Astrocyte (in vitro differentiated cells and primary cell): ENCODE data around the gene CAMK2B. TPM values are rescaled to one million over a fixed set of nuclear protein-coding genes. Genes with fewer than 3 reads are reported as not detected.

Experiments used
- DNase-seq: peaks from one replicate; pipeline ENCODE4 v3.0.0-alpha.2; 2010; ENCODE audit warnings: low read depth
- FAIRE-seq: peaks from 2 replicates; lab custom pipeline; 2011; peaks lifted over from hg19 to GRCh38; lab: Jason Lieb, UNC
- H2AFZ ChIP-seq: 2 replicates; pipeline ENCODE4 v1.6.0; 2012; ENCODE audit warnings: low read depth, low read length, inconsistent platforms
- H3K27ac ChIP-seq: 2 replicates; pipeline ENCODE4 v1.5.1; 2011; ENCODE audit warnings: low read depth, low read length, inconsistent platforms
- H3K27me3 ChIP-seq: 2 replicates; pipeline ENCODE4 v1.6.0; 2011; ENCODE audit warnings: low read length, inconsistent platforms; ENCODE audit not compliant: insufficient read depth
- H3K36me3 ChIP-seq: 2 replicates; pipeline ENCODE4 v1.5.1; 2011; ENCODE audit warnings: low read length, inconsistent platforms; ENCODE audit not compliant: insufficient read depth
- H3K4me1 ChIP-seq: 2 replicates; pipeline ENCODE4 v1.5.1; 2011; ENCODE audit warnings: low read length, inconsistent platforms; ENCODE audit not compliant: insufficient read depth
- H3K4me2 ChIP-seq: 2 replicates; pipeline ENCODE4 v1.6.0; 2012; ENCODE audit warnings: low read length, inconsistent platforms
- H3K4me3 ChIP-seq: 2 replicates; pipeline ENCODE4 v1.5.1; 2011; ENCODE audit warnings: low read depth, mild to moderate bottlenecking, low read length, inconsistent platforms; ENCODE audit not compliant: insufficient read depth
- H3K79me2 ChIP-seq: 2 replicates; pipeline ENCODE4 v1.6.0; 2012; ENCODE audit warnings: mild to moderate bottlenecking, low read length, inconsistent platforms; ENCODE audit not compliant: insufficient read depth
- H3K9ac ChIP-seq: 2 replicates; pipeline ENCODE4 v1.6.0; 2012; ENCODE audit warnings: mild to moderate bottlenecking, low read length, inconsistent platforms
- H3K9me3 ChIP-seq: 2 replicates; pipeline ENCODE4 v1.5.1; 2012; ENCODE audit warnings: low read depth, mild to moderate bottlenecking, low read length, inconsistent platforms; ENCODE audit not compliant: insufficient read depth
- H4K20me1 ChIP-seq: 2 replicates; pipeline ENCODE4 v1.6.0; 2012; ENCODE audit warnings: low read length, inconsistent platforms; ENCODE audit not compliant: insufficient read depth
- H3K27ac Mint-ChIP-seq: one replicate; pipeline ENCODE4 v1.8.0; 2021; ENCODE audit warnings: mild to moderate bottlenecking, mixed read lengths; ENCODE audit not compliant: unreplicated experiment
- H3K27me3 Mint-ChIP-seq: one replicate; pipeline ENCODE4 v1.8.0; 2021; ENCODE audit warnings: low read depth, mixed read lengths; ENCODE audit not compliant: unreplicated experiment
- H3K36me3 Mint-ChIP-seq: one replicate; pipeline ENCODE4 v1.8.0; 2021; ENCODE audit warnings: low read depth, mixed read lengths; ENCODE audit not compliant: unreplicated experiment
- H3K4me1 Mint-ChIP-seq: one replicate; pipeline ENCODE4 v1.8.0; 2021; ENCODE audit warnings: low read depth, mixed read lengths; ENCODE audit not compliant: unreplicated experiment
- H3K4me3 Mint-ChIP-seq: one replicate; pipeline ENCODE4 v1.8.0; 2021; ENCODE audit warnings: mild to moderate bottlenecking, moderate library complexity, mixed read lengths; ENCODE audit not compliant: unreplicated experiment
- H3K9me3 Mint-ChIP-seq: one replicate; pipeline ENCODE4 v1.8.0; 2021; ENCODE audit warnings: mild to moderate bottlenecking, mixed read lengths; ENCODE audit not compliant: unreplicated experiment
- CTCF ChIP-seq: IDR thresholded peaks from 2 replicates; pipeline ENCODE4 v1.5.1; 2011; ENCODE audit warnings: low read depth, mild to moderate bottlenecking, inconsistent platforms, low read length, moderate library complexity; ENCODE audit not compliant: insufficient read depth
- EZH2 ChIP-seq: IDR thresholded peaks from 2 replicates; pipeline ENCODE4 v1.6.1; 2012; ENCODE audit warnings: mild to moderate bottlenecking, low read length, inconsistent platforms; ENCODE audit not compliant: insufficient read depth
- total RNA-seq: library from RNA; stranded (reverse); gene quantifications from 2 replicates; pipeline ENCODE4 v1.2.1, GENCODE V29; 2021

Gene CAMK2B
- total RNA-seq, 1 donor from 2014 or later = 0.18 TPM

GRCh38 chr7:44280636-44280992 is 44.8 kb downstream of the CAMK2B start:
- Histone ChIP-seq H3K4me2 (no peak overlapping the region), H3K9ac (no peak overlapping the region), H3K4me1 (peaks cover 7% of the 10 kb centered on the region), H3K9me3 (no peaks in the 10 kb centered on the region), H2AFZ (no peak overlapping the region), H3K4me3 (no peak overlapping the region), H4K20me1 (no peaks in the 10 kb centered on the region), H3K27me3 (no peaks in the 10 kb centered on the region), H3K27ac (no peak overlapping the region), H3K36me3 (no peaks in the 10 kb centered on the region), H3K79me2 (no peaks in the 10 kb centered on the region)
- no peak for TF ChIP-seq EZH2
- TF ChIP-seq CTCF = no peak
- DNase-seq (no peak), FAIRE-seq (no peak)
- Mint-ChIP-seq H3K4me3 (no peak overlapping the region), H3K9me3 (no peaks in the 10 kb centered on the region), H3K36me3 (no peaks in the 10 kb centered on the region), H3K27ac (no peak overlapping the region), H3K27me3 (peaks cover 32% of the 10 kb centered on the region), H3K4me1 (peaks cover 3% of the 10 kb centered on the region)

- DNase-seq (no peak), FAIRE-seq (no peak)
- no peaks in the 10 kb centered on the region for H3K79me2 ChIP-seq
- Mint-ChIP-seq H3K4me1 (peaks cover 3% of the 10 kb centered on the region), H3K36me3 (no peaks in the 10 kb centered on the region), H3K9me3 (no peaks in the 10 kb centered on the region), H3K27ac (no peak overlapping the region), H3K27me3 (peaks cover 35% of the 10 kb centered on the region), H3K4me3 (no peak overlapping the region)
- TF ChIP-seq EZH2 (no peak), CTCF (no peak)
- H4K20me1 ChIP-seq = no peaks in the 10 kb centered on the region
- peaks cover 7% of the 10 kb centered on the region for H3K4me1 ChIP-seq
- H3K27ac ChIP-seq = no peak overlapping the region
- no peak overlapping the region for H3K4me2 ChIP-seq
- H3K9me3 ChIP-seq = no peaks in the 10 kb centered on the region
- no peak overlapping the region for H3K9ac ChIP-seq
- H3K36me3 ChIP-seq = no peaks in the 10 kb centered on the region
- H3K4me3 ChIP-seq = no peak overlapping the region
- no peak overlapping the region for H2AFZ ChIP-seq
- H3K27me3 ChIP-seq = peaks cover 5% of the 10 kb centered on the region
These were observed 45.5 kb downstream of the CAMK2B start for GRCh38 chr7:44279731-44280505.

- Histone ChIP-seq H3K9me3 (no peaks in the 10 kb centered on the region), H3K27me3 (peaks cover 5% of the 10 kb centered on the region), H3K9ac (no peak overlapping the region), H3K27ac (no peak overlapping the region), H3K4me2 (no peak overlapping the region), H3K36me3 (no peaks in the 10 kb centered on the region), H2AFZ (no peak overlapping the region), H3K4me3 (no peak overlapping the region), H3K4me1 (peaks cover 7% of the 10 kb centered on the region), H4K20me1 (no peaks in the 10 kb centered on the region), H3K79me2 (no peaks in the 10 kb centered on the region)
- Mint-ChIP-seq H3K9me3 (peaks cover 2% of the 10 kb centered on the region), H3K4me3 (no peak overlapping the region), H3K36me3 (peaks cover 2% of the 10 kb centered on the region), H3K27me3 (peaks cover 34% of the 10 kb centered on the region), H3K27ac (no peak overlapping the region), H3K4me1 (peaks cover 3% of the 10 kb centered on the region)
- TF ChIP-seq CTCF (no peak), EZH2 (no peak)
- FAIRE-seq (no peak), DNase-seq (no peak)
These were observed 46.1 kb downstream of the CAMK2B start for GRCh38 chr7:44279286-44279685.
